Natural killer cell treated with Interleukin-12 subunit alpha and Interleukin-12 subunit beta and Interleukin-15 and Interleukin-18, amount 100 ng/mL, for 72 hours (primary cell): ENCODE results near the gene COG5. TPM values are rescaled to one million over a fixed set of nuclear protein-coding genes. Genes with fewer than 3 reads are reported as not detected.

Experiments used
- ATAC-seq, 2 donors: fragments of 150-1000 bp; cut with Tn5 transposase in 1 of 2; sonication (Bioruptor Pico), chemical (Tn5 transposase) in 1 of 2; 2 replicates each; pipeline ENCODE4 v1.10.0; 2021
- DNase-seq: peaks from one replicate; pipeline ENCODE4 v3.0.0; 2022; ENCODE audit warnings: low spot score
- H3K27ac Mint-ChIP-seq, 2 donors: 1 replicate in 1 of 2; 2 replicates in 1 of 2; pipeline ENCODE4 v1.8.0; 2022; ENCODE audit warnings: mixed read lengths in 2 of 2, mild to moderate bottlenecking in 1 of 2, moderate library complexity in 1 of 2
- H3K27me3 Mint-ChIP-seq, 2 donors: 1 replicate in 1 of 2; 2 replicates in 1 of 2; pipeline ENCODE4 v1.8.0; 2022; ENCODE audit warnings: mixed read lengths in 2 of 2
- H3K36me3 Mint-ChIP-seq: one replicate; pipeline ENCODE4 v1.8.0; 2022; ENCODE audit warnings: mixed read lengths
- H3K4me1 Mint-ChIP-seq, 2 donors: 1 replicate in 1 of 2; 2 replicates in 1 of 2; pipeline ENCODE4 v1.8.0; 2022; ENCODE audit warnings: low read depth in 2 of 2, mixed read lengths in 2 of 2, mild to moderate bottlenecking in 1 of 2
- H3K4me3 Mint-ChIP-seq: one replicate; pipeline ENCODE4 v1.8.0; 2022; ENCODE audit warnings: mixed read lengths
- H3K9me3 Mint-ChIP-seq: 2 replicates; pipeline ENCODE4 v1.8.0; 2022; ENCODE audit warnings: mixed read lengths
- total RNA-seq, 2 donors: library from RNA; stranded (reverse); gene quantifications; one replicate each; pipeline ENCODE4 v1.2.3, GENCODE V29; 2022

Gene COG5
- total RNA-seq, 2 donors from 2014 or later = 41.0 to 56.2 TPM

- ATAC-seq (no peak), DNase-seq (no peak)
- Mint-ChIP-seq H3K36me3 (no peaks in the 10 kb centered on the region), H3K4me3 (no peak overlapping the region), H3K4me1 (no peaks in the 10 kb centered on the region), H3K27me3 (no peaks in the 10 kb centered on the region), H3K9me3 (no peaks in the 10 kb centered on the region), H3K27ac (no peak overlapping the region)
Observed at GRCh38 chr7:107326061-107326460, 237.7 kb downstream of the COG5 start.

- no peaks in the 10 kb centered on the region for H3K27me3 Mint-ChIP-seq
- H3K9me3 Mint-ChIP-seq = no peaks in the 10 kb centered on the region
- ATAC-seq = no peak
- H3K36me3 Mint-ChIP-seq = no peaks in the 10 kb centered on the region
- no peak overlapping the region for H3K27ac Mint-ChIP-seq
- DNase-seq = no peak
- H3K4me3 Mint-ChIP-seq = no peak overlapping the region
- H3K4me1 Mint-ChIP-seq = no peaks in the 10 kb centered on the region
Observed at GRCh38 chr7:107322015-107322414, 241.7 kb downstream of the COG5 start.

- DNase-seq (no peak), ATAC-seq (no peak)
- Mint-ChIP-seq H3K4me3 (no peak overlapping the region), H3K27me3 (no peaks in the 10 kb centered on the region), H3K27ac (no peak overlapping the region), H3K36me3 (no peaks in the 10 kb centered on the region), H3K9me3 (no peaks in the 10 kb centered on the region), H3K4me1 (no peaks in the 10 kb centered on the region)
Observed at GRCh38 chr7:107321611-107322010, 242.1 kb downstream of the COG5 start.

- H3K36me3 Mint-ChIP-seq = peaks cover 8% of the 10 kb centered on the region
- no peak overlapping the region for H3K4me3 Mint-ChIP-seq
- no peaks in the 10 kb centered on the region for H3K9me3 Mint-ChIP-seq
- DNase-seq (no peak), ATAC-seq (no peak)
- no peak overlapping the region for H3K27ac Mint-ChIP-seq
- H3K4me1 Mint-ChIP-seq = peaks cover 0 to 4% of the 10 kb centered on the region in 2 donors
- no peaks in the 10 kb centered on the region for H3K27me3 Mint-ChIP-seq
Observed at GRCh38 chr7:107319724-107320228, 243.9 kb downstream of the COG5 start.

- no peak for ATAC-seq
- Mint-ChIP-seq H3K36me3 (peaks cover 8% of the 10 kb centered on the region), H3K27me3 (no peaks in the 10 kb centered on the region), H3K9me3 (no peaks in the 10 kb centered on the region), H3K4me1 (peaks cover 0 to 4% of the 10 kb centered on the region in 2 donors), H3K27ac (no peak overlapping the region), H3K4me3 (no peak overlapping the region)
- no peak for DNase-seq
Observed at GRCh38 chr7:107318523-107319160, 245.1 kb downstream of the COG5 start.

- no peak for DNase-seq
- Mint-ChIP-seq H3K9me3 (no peaks in the 10 kb centered on the region), H3K4me1 (peaks cover 0 to 4% of the 10 kb centered on the region in 2 donors), H3K36me3 (peaks cover 8% of the 10 kb centered on the region), H3K27ac (no peak overlapping the region), H3K27me3 (no peaks in the 10 kb centered on the region), H3K4me3 (no peak overlapping the region)
- ATAC-seq = no peak
Observed at GRCh38 chr7:107315716-107316220, 248.0 kb downstream of the COG5 start.

GRCh38 chr7:107313355-107313754 lies 250.4 kb downstream of the COG5 start:
- no peak overlapping the region for H3K4me3 Mint-ChIP-seq
- H3K27ac Mint-ChIP-seq = no peak overlapping the region
- H3K36me3 Mint-ChIP-seq = peaks cover 8% of the 10 kb centered on the region
- H3K4me1 Mint-ChIP-seq = peaks cover 0 to 4% of the 10 kb centered on the region in 2 donors
- no peak for ATAC-seq
- H3K9me3 Mint-ChIP-seq = no peaks in the 10 kb centered on the region
- DNase-seq = no peak
- no peaks in the 10 kb centered on the region for H3K27me3 Mint-ChIP-seq

GRCh38 chr7:107312418-107312817 lies 251.3 kb downstream of the COG5 start:
- H3K27ac Mint-ChIP-seq = no peak overlapping the region
- H3K9me3 Mint-ChIP-seq = no peaks in the 10 kb centered on the region
- H3K4me3 Mint-ChIP-seq = no peak overlapping the region
- no peak for DNase-seq
- peaks cover 0 to 4% of the 10 kb centered on the region in 2 donors for H3K4me1 Mint-ChIP-seq
- no peaks in the 10 kb centered on the region for H3K27me3 Mint-ChIP-seq
- ATAC-seq = peak in 1 of 2 donors; percentile 33
- H3K36me3 Mint-ChIP-seq = peaks cover 8% of the 10 kb centered on the region

- Mint-ChIP-seq H3K36me3 (no peaks in the 10 kb centered on the region), H3K4me3 (no peak overlapping the region), H3K27ac (no peak overlapping the region), H3K27me3 (no peaks in the 10 kb centered on the region), H3K4me1 (no peaks in the 10 kb centered on the region), H3K9me3 (peaks cover 2% of the 10 kb centered on the region)
- DNase-seq = no peak
- no peak for ATAC-seq
Observed at GRCh38 chr7:107309296-107309695, 254.4 kb downstream of the COG5 start.

- Mint-ChIP-seq H3K27ac (no peak overlapping the region), H3K36me3 (no peaks in the 10 kb centered on the region), H3K27me3 (no peaks in the 10 kb centered on the region), H3K4me3 (no peak overlapping the region), H3K9me3 (peaks cover 2% of the 10 kb centered on the region), H3K4me1 (no peaks in the 10 kb centered on the region)
- ATAC-seq (no peak), DNase-seq (no peak)
Observed at GRCh38 chr7:107304636-107305035, 259.1 kb downstream of the COG5 start.

- H3K27me3 Mint-ChIP-seq = no peaks in the 10 kb centered on the region
- H3K36me3 Mint-ChIP-seq = no peaks in the 10 kb centered on the region
- H3K4me1 Mint-ChIP-seq = no peaks in the 10 kb centered on the region
- DNase-seq (no peak), ATAC-seq (no peak)
- H3K9me3 Mint-ChIP-seq = peaks cover 2% of the 10 kb centered on the region
- no peak overlapping the region for H3K27ac Mint-ChIP-seq
- no peak overlapping the region for H3K4me3 Mint-ChIP-seq
Observed at GRCh38 chr7:107304063-107304462, 259.7 kb downstream of the COG5 start.

- H3K27me3 Mint-ChIP-seq = no peaks in the 10 kb centered on the region
- H3K4me3 Mint-ChIP-seq = no peak overlapping the region
- ATAC-seq (no peak), DNase-seq (no peak)
- H3K4me1 Mint-ChIP-seq = no peaks in the 10 kb centered on the region
- H3K36me3 Mint-ChIP-seq = no peaks in the 10 kb centered on the region
- no peak overlapping the region for H3K27ac Mint-ChIP-seq
- H3K9me3 Mint-ChIP-seq = peaks cover 2% of the 10 kb centered on the region
Observed at GRCh38 chr7:107302250-107302847, 261.4 kb downstream of the COG5 start.

GRCh38 chr7:107294182-107294581 lies 269.5 kb downstream of the COG5 start:
- H3K9me3 Mint-ChIP-seq = no peaks in the 10 kb centered on the region
- peaks cover 6% of the 10 kb centered on the region for H3K36me3 Mint-ChIP-seq
- no peak overlapping the region for H3K4me3 Mint-ChIP-seq
- ATAC-seq (no peak), DNase-seq (no peak)
- H3K27ac Mint-ChIP-seq = no peak overlapping the region
- H3K27me3 Mint-ChIP-seq = no peaks in the 10 kb centered on the region
- no peaks in the 10 kb centered on the region for H3K4me1 Mint-ChIP-seq

GRCh38 chr7:107292591-107292990 lies 271.1 kb downstream of the COG5 start:
- no peak overlapping the region for H3K27ac Mint-ChIP-seq

More at GRCh38 chr7:107292591-107292990, 271.1 kb downstream of the COG5 start:
- Mint-ChIP-seq H3K4me3 (no peak overlapping the region), H3K36me3 (peaks cover 6% of the 10 kb centered on the region), H3K27me3 (no peaks in the 10 kb centered on the region), H3K9me3 (no peaks in the 10 kb centered on the region), H3K4me1 (no peaks in the 10 kb centered on the region)
- DNase-seq = no peak
- ATAC-seq = no peak
